Stimulated activated CD4-positive, alpha-beta T cell treated with anti-CD3 and anti-CD28 coated beads, TNF-alpha, amount 100 ng/mL, for 24 hours (primary cell): ENCODE data around the gene LIPC.

Experiments
- DNase-seq, 3 experiments: peaks; one replicate each; pipeline ENCODE4 v3.0.0-alpha.2; 2020; ENCODE audit warnings: low read depth in 3 of 3

LIPC gene

GRCh38 chr15:58495891-58496408 lies 64.2 kb downstream of the LIPC start:
- no peak for DNase-seq

GRCh38 chr15:58497046-58497785 lies 65.4 kb downstream of the LIPC start:
- no peak for DNase-seq

- DNase-seq = no peak
These were observed 67.2 kb downstream of the LIPC start for GRCh38 chr15:58498821-58499580.

GRCh38 chr15:58501006-58501405 lies 69.2 kb downstream of the LIPC start:
- no peak for DNase-seq

- no peak for DNase-seq
These were observed 69.9 kb downstream of the LIPC start for GRCh38 chr15:58501636-58502188.

- no peak for DNase-seq
These were observed 71.6 kb downstream of the LIPC start for GRCh38 chr15:58503139-58504027.

GRCh38 chr15:58504674-58505234 lies 73.0 kb downstream of the LIPC start:
- DNase-seq = no peak

GRCh38 chr15:58505581-58505980 lies 73.8 kb downstream of the LIPC start:
- DNase-seq = no peak

- no peak for DNase-seq
These were observed 74.3 kb downstream of the LIPC start for GRCh38 chr15:58506064-58506490.

- DNase-seq = no peak
These were observed 75.2 kb downstream of the LIPC start for GRCh38 chr15:58506783-58507668.

GRCh38 chr15:58509556-58509955 lies 77.8 kb downstream of the LIPC start:
- no peak for DNase-seq

- no peak for DNase-seq
These were observed 79.2 kb downstream of the LIPC start for GRCh38 chr15:58510715-58511598.

- DNase-seq = no peak
These were observed 79.8 kb downstream of the LIPC start for GRCh38 chr15:58511599-58511987.

- DNase-seq = no peak
These were observed 80.7 kb downstream of the LIPC start for GRCh38 chr15:58512522-58512921.

GRCh38 chr15:58513008-58513407 lies 81.2 kb downstream of the LIPC start:
- DNase-seq = no peak

- no peak for DNase-seq
These were observed 82.0 kb downstream of the LIPC start for GRCh38 chr15:58513726-58514336.

- DNase-seq = no peak
These were observed 84.0 kb downstream of the LIPC start for GRCh38 chr15:58515807-58516206.

GRCh38 chr15:58517252-58517681 lies 85.5 kb downstream of the LIPC start:
- no peak for DNase-seq
